Measurements from ENCODE around the gene DBN1.

GRCh38 chr5:177443144-177443983 lies 30.1 kb downstream of the DBN1 start:
- TF ChIP-seq CTCF (IDR thresholded peaks at IDR 0.05) (no peak), POLR2AphosphoS5 (IDR thresholded peaks at IDR 0.05; ENCODE audit: low read depth, low read length) (no peak; the same call in 1 of the 2 replicates)
